Measurements from ENCODE around the gene MXD4.

MXD4 gene

DNA sequence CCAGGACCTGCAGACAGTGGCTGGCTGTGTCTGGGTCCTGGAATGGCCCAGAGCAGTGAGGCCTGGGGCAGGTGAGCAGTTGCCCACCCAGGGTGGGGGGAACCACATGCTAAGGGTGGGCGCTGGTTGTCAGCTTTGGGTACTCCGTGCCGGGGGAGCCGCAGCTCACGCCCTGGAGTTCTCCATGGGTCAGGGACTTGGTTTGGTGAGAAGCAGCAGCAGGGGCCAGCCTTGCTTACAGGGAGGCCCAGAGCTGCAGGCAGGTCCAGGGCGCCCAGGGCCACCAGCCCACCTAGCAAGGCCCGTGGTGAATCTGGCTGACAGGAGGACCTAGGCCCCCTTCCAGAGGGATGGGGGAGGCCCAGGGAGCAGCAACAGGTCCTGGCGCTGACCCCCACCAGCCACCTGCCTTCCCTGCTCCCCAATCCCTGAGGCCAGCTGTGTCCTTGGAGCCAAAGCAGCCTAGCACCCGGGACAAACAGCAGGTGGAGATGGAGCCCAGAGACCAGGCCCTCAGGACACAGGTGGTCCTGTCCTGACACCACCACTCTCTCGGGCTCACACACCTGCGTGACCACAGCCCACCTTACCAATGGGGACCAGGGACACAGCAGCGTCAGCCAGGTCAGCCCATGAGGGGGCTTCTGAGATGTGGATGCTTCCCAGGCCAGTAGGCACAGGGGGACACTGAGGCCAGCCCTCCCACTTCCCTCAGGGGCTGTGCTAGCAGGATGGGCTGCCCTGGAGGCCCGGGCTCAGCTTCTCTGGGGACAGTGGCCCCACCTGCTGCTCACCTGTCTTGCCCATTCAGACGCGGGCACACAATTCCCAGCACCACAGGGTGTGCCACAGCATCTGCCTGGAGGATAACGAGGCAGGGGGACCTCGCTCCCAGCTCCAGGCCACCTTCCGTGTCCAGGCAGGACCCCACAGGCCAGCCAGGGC, 3.5 kb downstream of the MXD4 start:
- no peak for TF ChIP-seq ZNF274 (IDR thresholded peaks at IDR 0.05; ENCODE audit: low read depth, low read length)

DNA sequence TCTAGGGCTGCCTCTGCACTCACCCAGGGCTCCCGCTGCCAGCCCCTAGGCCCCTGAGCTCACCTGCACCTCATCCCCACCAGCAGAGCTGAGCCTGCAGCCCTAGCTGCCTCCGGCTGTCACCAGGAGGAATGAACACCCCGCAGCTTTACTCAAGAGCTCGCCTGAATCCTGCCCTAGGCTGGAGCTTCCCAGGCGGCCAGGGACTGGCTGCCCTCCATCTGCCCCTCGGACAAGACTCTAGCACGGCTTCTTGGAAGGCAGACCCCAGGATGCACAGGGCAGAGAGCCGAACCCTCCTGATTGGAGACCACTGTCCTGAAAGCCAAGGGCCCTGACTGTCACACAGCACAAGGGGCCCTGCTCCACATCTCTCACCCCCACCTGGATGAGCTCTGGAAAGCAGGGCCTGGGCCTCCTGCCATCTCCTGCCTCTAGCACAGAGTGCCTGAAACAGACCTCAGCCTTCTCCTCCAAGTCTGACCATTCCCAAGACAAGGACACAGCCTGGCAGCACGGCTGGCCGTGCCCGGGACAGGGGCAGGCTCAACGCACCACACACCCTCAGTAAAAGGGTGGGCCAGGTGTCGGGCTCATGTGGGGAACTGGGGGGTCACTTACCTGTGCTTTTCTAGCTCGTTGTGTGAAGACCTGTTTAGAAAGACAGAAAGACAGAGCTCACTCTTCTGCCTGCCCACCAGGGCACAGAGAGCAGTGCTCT, 4.4 kb downstream of the MXD4 start:
- TF ChIP-seq ZNF274 (IDR thresholded peaks at IDR 0.05; ENCODE audit: low read depth, low read length), result no peak

More for the DNA sequence above, 3.5 kb downstream of the MXD4 start:
- H3K4me3 ChIP-seq (ENCODE audit: low read length), result no peak overlapping the region

DNA sequence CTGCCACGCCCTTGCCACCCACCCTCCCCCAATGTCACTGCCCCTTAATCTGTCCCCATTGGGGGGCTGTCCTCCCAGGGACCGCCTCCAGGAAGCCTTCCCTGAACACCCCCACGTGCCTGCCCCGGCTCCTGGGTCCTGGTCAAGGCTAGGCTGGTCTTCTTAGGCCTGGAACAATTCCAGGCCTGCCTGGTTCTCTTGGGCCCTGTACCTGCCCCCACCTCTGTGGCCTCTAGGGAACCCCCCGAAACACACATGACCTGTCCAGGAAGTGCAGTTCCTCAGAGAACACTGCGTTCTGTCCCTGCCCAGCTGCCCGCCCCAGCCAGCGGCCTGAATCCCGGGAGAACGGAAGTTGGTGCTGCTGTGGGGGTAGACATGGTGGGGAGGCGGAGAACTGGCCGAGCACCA, 5.1 kb downstream of the MXD4 start:
- H3K4me3 ChIP-seq (ENCODE audit: low read length), result no peak overlapping the region
- TF ChIP-seq ZNF274 (IDR thresholded peaks at IDR 0.05; ENCODE audit: low read depth, low read length), result no peak

More for the DNA sequence above, 4.4 kb downstream of the MXD4 start:
- no peak overlapping the region for H3K4me3 ChIP-seq (ENCODE audit: low read length)

DNA sequence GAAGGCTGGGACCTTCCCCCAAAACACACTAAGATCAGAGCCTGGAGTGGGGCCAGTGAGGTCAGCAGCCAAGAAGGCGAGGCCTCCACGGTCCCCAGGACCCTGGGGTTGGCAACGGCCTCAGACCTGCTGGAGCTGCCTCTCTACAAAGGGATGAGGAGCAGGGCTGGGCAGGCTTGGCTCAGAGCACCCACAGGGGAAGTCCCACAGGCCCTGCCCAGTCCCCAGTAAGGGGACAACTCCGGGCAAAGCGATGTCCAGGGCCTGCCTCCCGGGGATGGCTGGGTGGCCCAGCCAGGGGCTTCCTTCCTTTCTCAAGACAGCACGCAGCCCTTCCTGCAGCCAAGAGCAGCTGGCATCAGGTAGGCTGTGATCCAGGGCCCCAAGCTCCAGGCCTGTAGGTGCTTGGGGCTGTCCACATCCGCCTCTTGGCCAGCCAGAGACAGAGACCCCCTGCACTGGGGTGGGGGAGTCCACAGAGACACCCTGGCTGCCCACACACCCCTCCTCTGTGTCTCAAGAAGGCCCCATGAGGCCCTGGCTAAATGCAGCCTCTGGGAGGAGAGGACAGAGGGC, 5.7 kb downstream of the MXD4 start:
- no peak for TF ChIP-seq ZNF274 (IDR thresholded peaks at IDR 0.05; ENCODE audit: low read depth, low read length)
- no peak overlapping the region for H3K4me3 ChIP-seq (ENCODE audit: low read length)

DNA sequence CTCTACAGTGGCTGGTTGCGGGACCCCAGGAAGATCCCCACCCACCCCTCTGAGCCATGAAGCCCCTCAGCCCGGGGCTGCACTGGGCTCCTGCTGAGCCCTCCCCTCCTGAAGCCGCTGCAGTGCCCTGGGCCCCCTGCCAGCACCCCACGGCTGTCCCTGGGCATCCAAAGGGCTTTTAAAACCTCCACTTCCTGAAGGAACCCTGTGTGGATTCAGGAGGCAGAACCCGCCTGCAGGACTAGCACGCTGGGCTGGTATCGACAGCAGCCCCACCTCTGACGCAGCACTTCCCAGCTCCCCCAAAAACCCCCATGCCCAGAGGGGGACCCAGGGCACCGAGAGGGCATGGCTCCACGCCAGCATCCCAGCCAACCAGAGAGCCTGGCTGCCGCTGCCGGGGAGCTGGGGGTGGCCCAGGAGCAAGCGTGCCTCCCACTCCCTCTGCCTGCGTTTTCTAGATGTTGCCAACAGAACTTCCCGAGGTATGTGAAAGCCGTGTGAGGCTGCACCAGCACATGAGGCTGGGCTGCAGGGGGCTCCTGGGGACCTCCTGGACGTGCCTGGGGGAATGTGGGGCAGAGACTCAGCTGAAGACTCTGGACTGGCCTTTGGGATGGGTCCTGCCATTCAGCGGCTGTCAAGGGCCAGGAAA, 6.3 kb downstream of the MXD4 start:
- no peak for TF ChIP-seq ZNF274 (IDR thresholded peaks at IDR 0.05; ENCODE audit: low read depth, low read length)
- H3K4me3 ChIP-seq (ENCODE audit: low read length), result no peak overlapping the region

DNA sequence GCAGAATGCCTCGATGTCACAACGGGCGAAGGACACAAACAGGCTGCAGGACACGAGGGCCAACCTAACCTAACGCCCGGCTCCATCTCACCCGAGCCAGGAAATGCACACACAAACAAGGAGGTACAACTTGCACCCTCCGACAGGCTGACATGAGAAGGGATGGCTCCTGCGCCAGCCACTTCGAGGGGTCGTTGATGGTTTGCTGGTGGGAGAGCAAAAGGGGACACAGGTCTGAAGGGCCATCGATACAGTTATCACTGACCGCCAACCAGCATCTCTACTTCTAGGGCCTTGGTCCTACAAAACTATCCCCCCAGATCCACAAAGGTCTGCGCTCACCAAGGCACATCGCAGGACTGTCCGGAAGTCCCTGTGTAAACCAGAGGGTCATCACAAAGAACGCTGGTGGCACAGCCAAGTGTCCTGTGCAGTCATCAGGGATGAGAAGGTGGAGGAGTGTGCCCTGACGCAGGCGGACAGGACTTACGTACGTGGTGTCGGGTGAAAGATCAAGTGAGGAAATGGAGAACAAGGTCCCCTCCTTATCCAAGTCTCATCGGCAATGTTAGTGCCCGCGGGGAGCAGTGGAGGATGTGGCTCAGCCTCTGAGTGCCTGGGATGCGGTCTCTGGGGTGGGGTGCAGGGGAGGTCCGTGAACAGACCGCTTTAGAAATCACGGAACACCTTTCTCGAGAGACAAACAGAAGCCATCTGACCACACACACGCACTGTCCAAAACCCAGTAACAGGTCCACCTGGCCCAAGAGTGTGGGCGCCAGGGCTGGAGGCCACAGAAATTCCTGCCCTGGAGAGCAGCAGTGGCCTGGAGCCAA, 7.0 kb downstream of the MXD4 start:
- H3K4me3 ChIP-seq (ENCODE audit: low read length), result no peak overlapping the region
- no peak for TF ChIP-seq ZNF274 (IDR thresholded peaks at IDR 0.05; ENCODE audit: low read depth, low read length)

DNA sequence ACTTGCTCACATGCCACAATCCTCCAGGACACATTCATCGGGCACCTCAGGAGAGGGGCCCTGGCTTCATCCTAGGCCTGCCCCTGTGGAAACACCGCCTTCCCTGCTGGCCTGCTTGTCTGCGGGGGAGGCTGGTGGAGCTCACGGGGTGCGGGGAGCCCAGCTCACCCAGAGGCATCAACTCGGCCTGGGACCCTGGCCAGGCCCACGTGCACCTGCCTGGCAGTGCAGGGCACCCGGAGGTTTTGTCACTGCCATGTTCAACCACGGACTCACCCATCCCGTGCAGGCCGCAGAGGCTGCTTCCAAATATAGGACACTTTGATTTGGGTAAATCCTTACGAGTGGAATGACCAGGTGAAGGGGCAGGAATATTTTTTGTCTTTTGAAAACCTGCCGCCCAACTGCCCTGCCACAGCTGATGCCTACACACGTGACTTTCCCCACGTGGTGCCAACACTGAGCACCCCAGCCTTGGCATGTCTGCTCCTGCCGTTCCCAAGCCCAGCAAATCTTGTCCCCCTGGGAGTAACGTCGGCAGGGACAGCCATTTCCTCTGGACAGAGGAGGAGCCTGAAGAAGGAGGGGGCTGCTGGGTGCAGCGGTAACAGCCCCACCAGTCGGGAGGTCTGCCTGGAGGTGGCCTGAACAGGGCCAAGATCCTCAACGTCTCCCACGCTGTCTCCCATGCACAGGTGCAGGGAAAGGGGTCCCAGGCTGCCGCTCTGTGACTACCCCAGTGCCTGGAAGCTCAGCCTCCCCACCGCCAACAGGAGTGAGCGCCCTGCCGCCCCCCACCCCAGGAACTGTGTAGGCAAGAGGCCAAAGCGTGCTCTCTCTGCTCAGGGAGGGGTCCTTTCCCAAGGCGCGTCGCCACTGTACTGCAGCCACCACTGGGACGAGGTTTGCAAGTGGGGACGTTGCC, 8.5 kb downstream of the MXD4 start:
- H3K4me3 ChIP-seq (ENCODE audit: low read length), result no peak overlapping the region
- TF ChIP-seq ZNF274 (IDR thresholded peaks at IDR 0.05; ENCODE audit: low read depth, low read length), result no peak

DNA sequence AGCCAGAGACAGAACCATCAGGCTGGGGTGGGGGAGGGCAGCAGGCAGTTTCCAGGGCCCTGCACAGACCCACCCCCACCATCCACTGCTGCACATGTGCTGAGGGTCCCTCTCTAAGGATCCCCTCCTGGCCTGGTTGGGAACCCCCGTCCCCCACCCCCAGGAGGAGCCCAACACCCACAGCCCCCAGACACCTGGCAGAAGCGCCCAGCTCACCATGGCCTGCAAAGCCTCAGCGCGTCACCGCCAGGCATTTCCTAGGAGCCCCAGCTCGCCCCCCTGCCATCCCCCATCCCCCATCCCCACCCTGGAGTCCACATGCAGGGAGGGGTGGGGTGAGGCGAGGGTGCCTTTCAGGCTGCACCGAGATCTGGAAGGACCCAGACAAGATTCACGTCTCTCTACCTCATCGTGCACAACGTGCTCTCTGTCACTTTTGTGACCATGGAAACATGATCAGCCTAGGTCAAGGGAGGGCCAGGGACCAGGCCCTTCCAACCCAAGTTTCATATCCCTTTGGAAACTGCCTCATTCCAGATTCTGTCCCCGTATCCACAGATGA, 9.3 kb downstream of the MXD4 start:
- H3K4me3 ChIP-seq (ENCODE audit: low read length), result no peak overlapping the region
- TF ChIP-seq ZNF274 (IDR thresholded peaks at IDR 0.05; ENCODE audit: low read depth, low read length), result no peak

DNA sequence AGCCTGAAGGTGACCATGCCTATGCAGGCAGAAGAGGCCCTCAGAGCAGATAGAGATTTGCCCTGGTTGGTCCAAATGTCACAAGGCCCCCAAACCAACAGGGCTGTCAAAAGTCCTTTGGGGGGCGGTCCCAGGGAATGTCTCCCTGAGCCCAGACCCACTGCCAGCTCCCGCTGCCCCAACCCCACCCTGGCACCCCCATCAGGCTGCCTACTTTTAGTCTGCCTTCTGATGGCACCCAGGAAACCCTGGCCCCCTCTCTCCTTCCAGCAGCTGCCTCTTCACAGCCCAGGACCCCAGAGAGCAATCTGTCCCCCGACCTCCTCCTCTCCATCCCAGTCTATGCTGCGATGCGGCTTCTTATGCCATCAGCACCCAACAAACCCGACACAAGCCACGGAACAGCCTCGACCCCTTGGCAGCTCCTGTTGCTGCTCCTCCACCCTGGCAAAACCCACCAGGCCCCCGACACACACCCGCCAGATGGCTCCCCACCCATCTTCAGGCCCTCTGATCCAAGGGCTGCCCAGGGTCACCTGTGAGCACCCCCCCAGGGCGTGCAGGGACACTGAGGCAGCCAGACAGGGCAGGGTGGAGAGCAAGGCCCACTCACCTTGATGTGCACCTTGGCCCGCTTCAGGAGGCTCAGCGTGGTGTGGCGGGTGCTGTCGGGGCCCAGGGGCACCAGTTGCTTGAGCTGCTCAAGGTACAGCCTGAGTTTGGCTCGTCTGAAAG, 9.9 kb downstream of the MXD4 start:
- H3K4me3 ChIP-seq (ENCODE audit: low read length), result no peak overlapping the region
- no peak for TF ChIP-seq ZNF274 (IDR thresholded peaks at IDR 0.05; ENCODE audit: low read depth, low read length)

DNA sequence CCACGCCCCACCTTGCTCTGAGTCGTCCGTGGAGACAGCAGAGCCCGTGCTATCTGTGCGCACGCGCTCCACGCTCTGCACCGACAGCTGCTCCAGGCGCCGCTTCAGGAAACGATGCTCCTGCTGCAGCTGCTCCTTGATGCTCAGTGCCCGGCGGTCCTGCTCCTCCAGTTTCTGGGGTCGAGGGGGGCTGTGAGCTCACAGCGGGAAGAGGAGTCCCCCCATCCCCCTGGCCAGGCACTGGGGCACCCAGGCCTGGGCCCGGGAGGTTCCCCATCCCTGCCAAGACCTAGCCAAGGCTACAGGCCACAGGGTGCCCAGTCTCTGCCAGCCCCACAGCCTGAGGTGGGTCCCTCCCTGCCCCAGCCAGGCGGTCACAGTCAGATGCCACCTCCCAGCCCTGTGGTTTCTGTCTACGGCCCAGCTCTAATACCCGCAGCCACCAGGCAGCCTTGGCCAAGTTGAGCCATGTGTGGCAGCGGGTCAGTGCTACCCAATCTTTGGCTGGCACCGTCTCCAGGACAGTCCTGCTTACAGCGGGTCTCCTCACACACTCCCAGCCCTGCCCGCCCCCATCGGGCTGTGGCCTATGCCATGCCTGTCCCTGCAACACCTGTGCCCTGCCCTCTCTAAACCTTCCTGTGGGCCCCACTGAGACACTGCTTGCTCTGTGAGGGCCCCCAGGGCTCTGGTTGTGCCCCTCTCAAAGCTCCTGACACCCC, 10.7 kb downstream of the MXD4 start:
- no peak overlapping the region for H3K4me3 ChIP-seq (ENCODE audit: low read length)
- TF ChIP-seq ZNF274 (IDR thresholded peaks at IDR 0.05; ENCODE audit: low read depth, low read length), result no peak
